ENCODE data around the gene OPRPN. TPM values are rescaled to one million over a fixed set of nuclear protein-coding genes. Genes with fewer than 3 reads are reported as not detected.

Gene OPRPN
- total RNA-seq: not detected in 2 replicates
- long read RNA-seq: 0 reads

- no peak within 1 kb of the TSS for H3K4me3 Mint-ChIP-seq (ENCODE audit: unreplicated experiment)
These were observed at the start of gene OPRPN for GRCh38 chr4:70397580-70397979. Gene OPRPN, plus strand, starts transcription at chr4:70397940. Its CDS starts 1,346 bp downstream, at chr4:70399286.

GRCh38 chr4:70356185-70356584, 41.6 kb upstream of the OPRPN start:
- DNase-seq (ENCODE audit: extremely low spot score, unreplicated experiment): no peak
- no peak overlapping the region for H3K27ac Mint-ChIP-seq (ENCODE audit: unreplicated experiment)
- TF ChIP-seq CTCF (IDR thresholded peaks at IDR 0.05): no peak
- no peaks in the 10 kb centered on the region for H3K9me3 Mint-ChIP-seq (ENCODE audit: unreplicated experiment)
- no peaks in the 10 kb centered on the region for H3K36me3 Mint-ChIP-seq (ENCODE audit: unreplicated experiment)
- no peaks in the 10 kb centered on the region for H3K4me1 Mint-ChIP-seq (ENCODE audit: unreplicated experiment)
- H3K27me3 Mint-ChIP-seq (ENCODE audit: unreplicated experiment): peaks cover 10% of the 10 kb centered on the region
- no peak overlapping the region for H3K4me3 Mint-ChIP-seq (ENCODE audit: unreplicated experiment)

More at GRCh38 chr4:70397580-70397979, at the start of gene OPRPN:
- H3K36me3 Mint-ChIP-seq (ENCODE audit: unreplicated experiment): no peaks in the 10 kb centered on the region
- H3K4me1 Mint-ChIP-seq (ENCODE audit: unreplicated experiment): no peaks in the 10 kb centered on the region
- H3K9me3 Mint-ChIP-seq (ENCODE audit: unreplicated experiment): no peaks in the 10 kb centered on the region
- no peak for TF ChIP-seq CTCF (IDR thresholded peaks at IDR 0.05)
- H3K27me3 Mint-ChIP-seq (ENCODE audit: unreplicated experiment): peaks cover 13% of the 10 kb centered on the region
- DNase-seq (ENCODE audit: extremely low spot score, unreplicated experiment): no peak
- H3K27ac Mint-ChIP-seq (ENCODE audit: unreplicated experiment): no peak within 1 kb of the TSS

GRCh38 chr4:70359115-70359661, 38.6 kb upstream of the OPRPN start:
- no peak overlapping the region for H3K27ac Mint-ChIP-seq (ENCODE audit: unreplicated experiment)
- no peak overlapping the region for H3K4me3 Mint-ChIP-seq (ENCODE audit: unreplicated experiment)
- H3K27me3 Mint-ChIP-seq (ENCODE audit: unreplicated experiment): peaks cover 2% of the 10 kb centered on the region
- H3K9me3 Mint-ChIP-seq (ENCODE audit: unreplicated experiment): no peaks in the 10 kb centered on the region
- no peaks in the 10 kb centered on the region for H3K36me3 Mint-ChIP-seq (ENCODE audit: unreplicated experiment)
- no peak for DNase-seq (ENCODE audit: extremely low spot score, unreplicated experiment)
- no peak for TF ChIP-seq CTCF (IDR thresholded peaks at IDR 0.05)
- H3K4me1 Mint-ChIP-seq (ENCODE audit: unreplicated experiment): no peaks in the 10 kb centered on the region

GRCh38 chr4:70360460-70360859, 37.3 kb upstream of the OPRPN start, which contains the start of gene SMR3A:
Gene SMR3A, plus strand, starts transcription at chr4:70360760. Its CDS starts 1,356 bp downstream, at chr4:70362116.
- Mint-ChIP-seq H3K9me3 (ENCODE audit: unreplicated experiment) (no peaks in the 10 kb centered on the region), H3K4me1 (ENCODE audit: unreplicated experiment) (no peaks in the 10 kb centered on the region), H3K4me3 (ENCODE audit: unreplicated experiment) (no peak within 1 kb of the TSS), H3K27me3 (ENCODE audit: unreplicated experiment) (peaks cover 2% of the 10 kb centered on the region), H3K27ac (ENCODE audit: unreplicated experiment) (no peak within 1 kb of the TSS), H3K36me3 (ENCODE audit: unreplicated experiment) (no peaks in the 10 kb centered on the region)
- no peak for DNase-seq (ENCODE audit: extremely low spot score, unreplicated experiment)
- no peak for TF ChIP-seq CTCF (IDR thresholded peaks at IDR 0.05)

- H3K36me3 Mint-ChIP-seq (ENCODE audit: unreplicated experiment): no peaks in the 10 kb centered on the region
- H3K4me3 Mint-ChIP-seq (ENCODE audit: unreplicated experiment): no peak overlapping the region
- H3K9me3 Mint-ChIP-seq (ENCODE audit: unreplicated experiment): no peaks in the 10 kb centered on the region
- H3K27me3 Mint-ChIP-seq (ENCODE audit: unreplicated experiment): peaks cover 2% of the 10 kb centered on the region
- no peak for DNase-seq (ENCODE audit: extremely low spot score, unreplicated experiment)
- TF ChIP-seq CTCF (IDR thresholded peaks at IDR 0.05): no peak
- H3K27ac Mint-ChIP-seq (ENCODE audit: unreplicated experiment): no peak overlapping the region
- no peaks in the 10 kb centered on the region for H3K4me1 Mint-ChIP-seq (ENCODE audit: unreplicated experiment)
These were observed 33.7 kb upstream of the OPRPN start for GRCh38 chr4:70364002-70364401.

Measured in osteocyte (in vitro differentiated cells).